Vagina (tissue), 2 donors: ENCODE data around the gene SLC7A6.

Experiments
- CTCF ChIP-seq, 3 experiments: fragments of 450-650 bp in 2 of 3; fragments of 200-600 bp in 1 of 3; sonication (generic) in 1 of 3; IDR thresholded peaks; one replicate each; pipeline ENCODE4 v1.5.1; 2017 to 2019; ENCODE audit warnings: antibody characterized with exemption in 3 of 3, mild to moderate bottlenecking in 2 of 3, moderate library complexity in 2 of 3
- POLR2A ChIP-seq, 2 donors: fragments of 450-650 bp; IDR thresholded peaks; one replicate each; pipeline ENCODE4 v1.6.1; 2017; ENCODE audit warnings: antibody characterized with exemption in 2 of 2, mild to moderate bottlenecking in 2 of 2, moderate library complexity in 2 of 2
- POLR2AphosphoS5 ChIP-seq, 2 donors: sonication (generic); formaldehyde crosslinking; IDR thresholded peaks; one replicate each; pipeline ENCODE4 v1.9.0; 2017; ENCODE audit warnings: antibody characterized with exemption in 2 of 2, mild to moderate bottlenecking in 2 of 2, low read depth in 1 of 2; ENCODE audit not compliant: insufficient read depth in 1 of 2

GRCh38 chr16:68270353-68270752 lies 6.0 kb downstream of the SLC7A6 start:
- TF ChIP-seq CTCF (IDR thresholded peaks at IDR 0.05): no peak
- TF ChIP-seq POLR2AphosphoS5 (IDR thresholded peaks at IDR 0.05; ENCODE audit: insufficient read depth in 1 of 2, low read depth in 1 of 2): no peak
- TF ChIP-seq POLR2A (IDR thresholded peaks at IDR 0.05): no peak
